WTC11 (cell line): ENCODE measurements around the gene APOF. TPM values are rescaled to one million over a fixed set of nuclear protein-coding genes. Genes with fewer than 3 reads are reported as not detected.

Experiments
- ATAC-seq: fragments of 200-7000 bp; cut with Tn5 transposase; 2 replicates; pipeline ENCODE4 v1.10.0; 2021; ENCODE audit warnings: mild to moderate bottlenecking, moderate library complexity
- CTCF ChIA-PET: fragments of 300-600 bp; sonication (Branson Sonifier 250); formaldehyde crosslinking; loops from one replicate; lab custom pipeline; 2021; ENCODE audit warnings: antibody characterized with exemption; lab: Charles Lee
- POLR2A ChIA-PET: fragments of 350-600 bp; sonication (Branson Sonifier 250); formaldehyde crosslinking; loops from one replicate; lab custom pipeline; 2021; ENCODE audit warnings: antibody characterized with exemption; lab: Charles Lee
- DNase-seq: peaks from one replicate; pipeline ENCODE4 v3.0.0; 2021; ENCODE audit warnings: low spot score
- H3K27ac Mint-ChIP-seq: 2 replicates; pipeline ENCODE4 v1.8.0; 2021; ENCODE audit warnings: mixed read lengths
- H3K27me3 Mint-ChIP-seq: 2 replicates; pipeline ENCODE4 v1.8.0; 2021; ENCODE audit warnings: low read depth, mild to moderate bottlenecking, moderate library complexity, mixed read lengths
- H3K36me3 Mint-ChIP-seq: 2 replicates; pipeline ENCODE4 v1.8.0; 2021; ENCODE audit warnings: mixed read lengths
- H3K4me1 Mint-ChIP-seq: 2 replicates; pipeline ENCODE4 v1.8.0; 2022; ENCODE audit warnings: mixed read lengths
- H3K4me3 Mint-ChIP-seq: 2 replicates; pipeline ENCODE4 v1.8.0; 2021; ENCODE audit warnings: mild to moderate bottlenecking, moderate library complexity, mixed read lengths
- H3K9me3 Mint-ChIP-seq: 2 replicates; pipeline ENCODE4 v1.8.0; 2021; ENCODE audit warnings: mixed read lengths
- E2F4 ChIP-seq: sonication (generic); formaldehyde crosslinking; IDR thresholded peaks from 2 replicates; pipeline ENCODE4 v1.8.1; 2022; ENCODE audit warnings: low read depth, mild to moderate bottlenecking, moderate library complexity, missing genetic modification reagents, borderline replicate concordance
- ETV6 ChIP-seq: sonication (generic); formaldehyde crosslinking; IDR thresholded peaks from 2 replicates; pipeline ENCODE4 v1.8.1; 2022; ENCODE audit warnings: mild to moderate bottlenecking, missing genetic modification reagents
- FOXP1 ChIP-seq: sonication (generic); formaldehyde crosslinking; IDR thresholded peaks from 2 replicates; pipeline ENCODE4 v1.8.0; 2022; ENCODE audit warnings: missing genetic modification reagents, mild to moderate bottlenecking, moderate library complexity, borderline replicate concordance
- HMGXB4 ChIP-seq: sonication (generic); formaldehyde crosslinking; IDR thresholded peaks from 2 replicates; pipeline ENCODE4 v1.8.1; 2023; ENCODE audit warnings: mild to moderate bottlenecking, moderate library complexity, missing genetic modification reagents
- MXD4 ChIP-seq: fragments of 250-450 bp; sonication (Bioruptor Pico); IDR thresholded peaks from 2 replicates; pipeline ENCODE4 v1.8.0; 2021; ENCODE audit warnings: mild to moderate bottlenecking, moderate library complexity, borderline replicate concordance
- MYBL2 ChIP-seq: sonication (generic); formaldehyde crosslinking; IDR thresholded peaks from 2 replicates; pipeline ENCODE4 v1.8.1; 2023; ENCODE audit warnings: mild to moderate bottlenecking, moderate library complexity, missing genetic modification reagents
- NFATC4 ChIP-seq: fragments of 250-450 bp; sonication (Bioruptor Pico); IDR thresholded peaks from 2 replicates; pipeline ENCODE4 v1.9.0; 2021; ENCODE audit warnings: mild to moderate bottlenecking
- NR3C1 ChIP-seq: sonication (generic); formaldehyde crosslinking; conservative IDR thresholded peaks from 2 replicates; pipeline ENCODE4 v1.8.1; 2023; ENCODE audit warnings: low read depth, mild to moderate bottlenecking, missing genetic modification reagents
- PRDM15 ChIP-seq: sonication (generic); formaldehyde crosslinking; IDR thresholded peaks from 2 replicates; pipeline ENCODE4 v1.8.0; 2022; ENCODE audit warnings: missing genetic modification reagents
- TCF7 ChIP-seq: sonication (generic); formaldehyde crosslinking; IDR thresholded peaks from 2 replicates; pipeline ENCODE4 v1.8.0; 2022; ENCODE audit warnings: mild to moderate bottlenecking, low read depth, missing genetic modification reagents, moderate library complexity
- TEAD1 ChIP-seq: sonication (generic); formaldehyde crosslinking; IDR thresholded peaks from 2 replicates; pipeline ENCODE4 v1.8.0; 2022; ENCODE audit warnings: mild to moderate bottlenecking, missing genetic modification reagents
- USF2 ChIP-seq: sonication (generic); formaldehyde crosslinking; IDR thresholded peaks from 2 replicates; pipeline ENCODE4 v1.8.1; 2023; ENCODE audit warnings: mild to moderate bottlenecking, missing genetic modification reagents, moderate library complexity
- ZNF263 ChIP-seq: sonication (generic); formaldehyde crosslinking; IDR thresholded peaks from 2 replicates; pipeline ENCODE4 v1.8.1; 2022; ENCODE audit warnings: low read depth, mild to moderate bottlenecking, moderate library complexity, missing genetic modification reagents
- ZNF396 ChIP-seq: fragments of 250-450 bp; sonication (Bioruptor Pico); IDR thresholded peaks from 2 replicates; pipeline ENCODE4 v1.8.0; 2021; ENCODE audit warnings: mild to moderate bottlenecking, moderate library complexity, borderline replicate concordance
- ZNF423 ChIP-seq: fragments of 250-450 bp; sonication (Bioruptor Pico); IDR thresholded peaks from 2 replicates; pipeline ENCODE4 v2.1.2; 2022; ENCODE audit warnings: mild to moderate bottlenecking, moderate library complexity
- ZNF532 ChIP-seq: fragments of 250-450 bp; sonication (Bioruptor Pico); IDR thresholded peaks from 2 replicates; pipeline ENCODE4 v1.9.0; 2021; ENCODE audit warnings: mild to moderate bottlenecking, borderline replicate concordance
- total RNA-seq: library from RNA; stranded (reverse); gene quantifications from 3 replicates; pipeline ENCODE4 v1.2.3, GENCODE V29; 2021

APOF gene
- total RNA-seq, 1 experiment from 2014 or later: not detected

- TF ChIP-seq ZNF532 (CRISPR knock-in tag) (no peak), TEAD1 (CRISPR knock-in tag) (no peak), FOXP1 (CRISPR knock-in tag) (no peak), E2F4 (CRISPR knock-in tag) (no peak)
Measured at GRCh38 chr12:56373515-56373914, 10.9 kb upstream of the APOF start (continued).

GRCh38 chr12:56366948-56367347 is 4.3 kb upstream of the APOF start:
- Mint-ChIP-seq H3K9me3 (peaks cover 7% of the 10 kb centered on the region), H3K4me1 (no peaks in the 10 kb centered on the region), H3K4me3 (no peak overlapping the region), H3K36me3 (no peaks in the 10 kb centered on the region), H3K27me3 (peaks cover 17% of the 10 kb centered on the region), H3K27ac (no peak overlapping the region)
- CTCF ChIA-PET: interaction anchor here (0.5 kb wide), 1 partner anchor 98 kb away, joined by 5 read pairs; no protein-coding TSS in a partner anchor
- ATAC-seq: no peak
- POLR2A ChIA-PET: no interaction called here
- no peak for DNase-seq
- no peak for TF ChIP-seq TCF7 (CRISPR knock-in tag)
- TF ChIP-seq MXD4 (CRISPR knock-in tag): no peak
- TF ChIP-seq ZNF396: no peak
- no peak for TF ChIP-seq NFATC4 (CRISPR knock-in tag)
- TF ChIP-seq PRDM15 (CRISPR knock-in tag): no peak
- TF ChIP-seq HMGXB4 (CRISPR knock-in tag): no peak
- TF ChIP-seq ZNF423 (CRISPR knock-in tag): no peak
- no peak for TF ChIP-seq NR3C1 (CRISPR knock-in tag)
- no peak for TF ChIP-seq TEAD1 (CRISPR knock-in tag)
- TF ChIP-seq MYBL2 (CRISPR knock-in tag): no peak
- no peak for TF ChIP-seq ETV6
- TF ChIP-seq USF2 (CRISPR knock-in tag): no peak
- no peak for TF ChIP-seq ZNF263 (CRISPR knock-in tag)
